SU-DHL-6 (cell line): ENCODE data around the gene SLC16A12.

Experiments
- EZH2phosphoT487 ChIP-seq: fragments of 200-600 bp; sonication (generic), shearing (Covaris generic); conservative IDR thresholded peaks from 2 replicates; pipeline ENCODE4 v1.6.1; 2018; ENCODE audit warnings: mild to moderate bottlenecking, antibody characterized with exemption, low read length, moderate library complexity, mixed read lengths
- TF ChIP-seq, protein P1 (sequence below): fragments of 200-600 bp; sonication (generic); IDR thresholded peaks from one replicate; pipeline ENCODE4 v1.5.1; 2017; ENCODE audit warnings: antibody characterized with exemption, mild to moderate bottlenecking, low read length, moderate library complexity; ENCODE audit not compliant: insufficient read depth, poor library complexity, severe bottlenecking

DNA sequence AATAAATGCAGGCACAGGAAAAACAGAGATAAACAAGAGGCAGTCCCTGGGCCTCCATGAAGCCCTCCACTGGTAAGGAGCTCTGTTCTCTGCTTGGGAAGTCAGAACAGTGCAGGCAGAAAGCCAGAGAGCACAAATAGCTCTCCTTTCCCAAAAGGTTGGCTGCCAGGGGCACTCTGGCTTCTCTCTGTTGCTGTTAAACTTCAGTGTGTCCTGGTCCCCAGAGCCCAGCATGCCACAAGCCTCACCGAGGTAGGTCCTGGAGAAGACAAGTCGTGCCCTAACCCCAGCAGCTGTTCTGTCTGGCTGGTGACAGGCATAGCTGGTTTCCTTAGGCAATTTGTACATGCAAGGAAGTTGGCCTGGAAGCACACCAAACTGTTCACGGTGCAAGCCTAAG, 17.3 kb downstream of the SLC16A12 start:
- TF ChIP-seq, protein P1, sequence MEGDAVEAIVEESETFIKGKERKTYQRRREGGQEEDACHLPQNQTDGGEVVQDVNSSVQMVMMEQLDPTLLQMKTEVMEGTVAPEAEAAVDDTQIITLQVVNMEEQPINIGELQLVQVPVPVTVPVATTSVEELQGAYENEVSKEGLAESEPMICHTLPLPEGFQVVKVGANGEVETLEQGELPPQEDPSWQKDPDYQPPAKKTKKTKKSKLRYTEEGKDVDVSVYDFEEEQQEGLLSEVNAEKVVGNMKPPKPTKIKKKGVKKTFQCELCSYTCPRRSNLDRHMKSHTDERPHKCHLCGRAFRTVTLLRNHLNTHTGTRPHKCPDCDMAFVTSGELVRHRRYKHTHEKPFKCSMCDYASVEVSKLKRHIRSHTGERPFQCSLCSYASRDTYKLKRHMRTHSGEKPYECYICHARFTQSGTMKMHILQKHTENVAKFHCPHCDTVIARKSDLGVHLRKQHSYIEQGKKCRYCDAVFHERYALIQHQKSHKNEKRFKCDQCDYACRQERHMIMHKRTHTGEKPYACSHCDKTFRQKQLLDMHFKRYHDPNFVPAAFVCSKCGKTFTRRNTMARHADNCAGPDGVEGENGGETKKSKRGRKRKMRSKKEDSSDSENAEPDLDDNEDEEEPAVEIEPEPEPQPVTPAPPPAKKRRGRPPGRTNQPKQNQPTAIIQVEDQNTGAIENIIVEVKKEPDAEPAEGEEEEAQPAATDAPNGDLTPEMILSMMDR = no peak
- TF ChIP-seq EZH2phosphoT487 = no peak
